K562 (cell line): Measurements from ENCODE around the gene C1QTNF9B. TPM values are rescaled to one million over a fixed set of nuclear protein-coding genes. Genes with fewer than 3 reads are reported as not detected.

Experiments
- ATAC-seq: fragments of 200-7000 bp; cut with Tn5 transposase; 3 replicates; pipeline ENCODE4 v1.9.1; 2020; ENCODE audit warnings: moderate library complexity
- BruUV-seq: library from RNA; stranded (reverse); fragments of 400-500 nt; replicated peaks from 2 replicates; lab custom pipeline; 2021; lab: Mats Ljungman, UMichigan
- CTCF ChIA-PET: fragments of 300-600 bp; formaldehyde crosslinking; extraction: SDS; loops from one replicate; lab custom pipeline; 2021; ENCODE audit warnings: low intra/inter-chr PET ratio; lab: Yijun Ruan, JAX
- POLR2A ChIA-PET: fragments of 300-600, 350-650 bp; sonication (Branson Sonifier 250); formaldehyde crosslinking; extraction: SDS; loops from one replicate; lab custom pipeline; 2021; ENCODE audit warnings: antibody characterized with exemption, inconsistent platforms; lab: Yijun Ruan, JAX
- DNase-seq, 4 experiments: peaks; one replicate each; pipeline versions ENCODE4 v3.0.0 to v3.0.0-alpha.2; 2011 to 2018; ENCODE audit warnings: low spot score in 3 of 4, mixed read lengths in 3 of 4; ENCODE audit errors: extremely low read depth in 1 of 4
- FAIRE-seq: peaks from 2 replicates; lab custom pipeline; 2011; peaks lifted over from hg19 to GRCh38; lab: Jason Lieb, UNC
- H2AFZ ChIP-seq: 2 replicates; pipeline ENCODE4 v1.6.0; 2011; ENCODE audit warnings: low read depth, low read length, control low read depth, inconsistent platforms
- H3K27ac ChIP-seq: fragments of 200-600 bp; 3 replicates; pipeline ENCODE4 v1.8.0; 2011; ENCODE audit warnings: low read depth, mild to moderate bottlenecking, control low read depth, inconsistent platforms, low read length, moderate library complexity, mixed read lengths; ENCODE audit errors: extremely low read depth
- H3K27me3 ChIP-seq, 2 experiments: fragments of 300-600 bp in 1 of 2; 2 replicates in 1 of 2; 3 replicates in 1 of 2; pipeline versions ENCODE4 v1.6.0 to v1.8.0; 2011; ENCODE audit warnings: inconsistent platforms in 2 of 2, low read length in 2 of 2, mild to moderate bottlenecking in 1 of 2, mixed read lengths in 1 of 2, moderate library complexity in 1 of 2; ENCODE audit not compliant: control insufficient read depth in 2 of 2, insufficient read depth in 2 of 2
- H3K36me3 ChIP-seq: fragments of 300-600 bp; 3 replicates; pipeline ENCODE4 v1.8.0; 2011; ENCODE audit warnings: mild to moderate bottlenecking, low read length, inconsistent platforms; ENCODE audit not compliant: control insufficient read depth, insufficient read depth
- H3K4me1 ChIP-seq, 2 experiments: fragments of 200-600 bp in 1 of 2; replicated peaks in 1 of 2; 2 replicates in 1 of 2; 3 replicates in 1 of 2; pipeline versions ENCODE4 v1.5.1 to v1.8.0; 2011; ENCODE audit warnings: inconsistent platforms in 2 of 2, low read length in 2 of 2, mild to moderate bottlenecking in 1 of 2, mixed read lengths in 1 of 2, moderate library complexity in 1 of 2; ENCODE audit not compliant: control insufficient read depth in 2 of 2, insufficient read depth in 2 of 2
- H3K4me2 ChIP-seq: 2 replicates; pipeline ENCODE4 v1.6.1; 2011; ENCODE audit warnings: low read length, control low read depth, inconsistent platforms, mixed read lengths; ENCODE audit not compliant: insufficient read depth
- H3K4me3 ChIP-seq: fragments of 200-600 bp; sonication (generic), shearing (Covaris generic); 2 replicates; pipeline ENCODE4 v1.5.1; 2016; ENCODE audit warnings: control low read depth, inconsistent platforms
- H3K79me2 ChIP-seq: fragments of 200-600 bp; 3 replicates; pipeline ENCODE4 v1.8.0; 2011; ENCODE audit warnings: low read length, inconsistent platforms; ENCODE audit not compliant: control insufficient read depth, insufficient read depth
- H3K9ac ChIP-seq, 2 experiments: 2 replicates each; pipeline versions ENCODE4 v1.6.0 to v1.6.1; 2011; ENCODE audit warnings: low read depth in 2 of 2, low read length in 2 of 2, control low read depth in 1 of 2, inconsistent platforms in 1 of 2, mild to moderate bottlenecking in 1 of 2, mixed read lengths in 1 of 2; ENCODE audit not compliant: insufficient read depth in 1 of 2
- H3K9me1 ChIP-seq: one replicate; pipeline ENCODE4 v1.6.0; 2011; ENCODE audit warnings: inconsistent platforms, mild to moderate bottlenecking, low read length, moderate library complexity; ENCODE audit not compliant: control insufficient read depth, insufficient read depth
- H3K9me3 ChIP-seq: replicated peaks from 2 replicates; pipeline ENCODE4 v1.5.1; 2011; ENCODE audit warnings: low read depth, low read length, inconsistent platforms; ENCODE audit not compliant: control insufficient read depth, insufficient read depth
- H4K20me1 ChIP-seq: replicated peaks from 2 replicates; pipeline ENCODE4 v1.6.1; 2011; ENCODE audit warnings: low read length, inconsistent platforms, mixed read lengths; ENCODE audit not compliant: control insufficient read depth, insufficient read depth
- BRD9 ChIP-seq: fragments of 450-650 bp; IDR thresholded peaks from 2 replicates; pipeline ENCODE4 v1.6.1; 2018; ENCODE audit warnings: low read depth; ENCODE audit not compliant: partially characterized antibody
- CCNT2 ChIP-seq: IDR thresholded peaks from 2 replicates; pipeline ENCODE4 v1.6.1; 2011; ENCODE audit warnings: borderline replicate concordance, low read depth, mild to moderate bottlenecking, moderate library complexity, mixed read lengths, low read length; ENCODE audit not compliant: insufficient read length; ENCODE audit errors: extremely low read depth
- EGR1 ChIP-seq: fragments of 450-650 bp; conservative IDR thresholded peaks from 2 replicates; pipeline ENCODE4 v1.6.1; 2017; ENCODE audit warnings: mild to moderate bottlenecking
- EZH2 ChIP-seq: IDR thresholded peaks from 2 replicates; pipeline ENCODE4 v1.6.1; 2012; ENCODE audit warnings: low read depth, mild to moderate bottlenecking, inconsistent platforms, low read length, borderline replicate concordance
- FOXJ2 ChIP-seq: fragments of 200-800 bp; sonication (Bioruptor generic); IDR thresholded peaks from 2 replicates; pipeline ENCODE4 v1.6.1; 2016; ENCODE audit warnings: missing genetic modification characterization, missing compliant biosample characterization
- KLF16 ChIP-seq: IDR thresholded peaks from 2 replicates; pipeline ENCODE4 v1.6.1; 2016; ENCODE audit warnings: antibody characterized with exemption
- L3MBTL2 ChIP-seq: fragments of 450-650 bp; IDR thresholded peaks from 2 replicates; pipeline ENCODE4 v1.6.1; 2016; ENCODE audit warnings: mild to moderate bottlenecking, moderate library complexity
- MGA ChIP-seq: fragments of 450-650 bp; IDR thresholded peaks from 2 replicates; pipeline ENCODE4 v1.6.1; 2016; ENCODE audit warnings: mild to moderate bottlenecking, moderate library complexity
- NFATC3 ChIP-seq: fragments of 450-650 bp; IDR thresholded peaks from 2 replicates; pipeline ENCODE4 v1.6.1; 2017; ENCODE audit warnings: mild to moderate bottlenecking
- PRPF4 ChIP-seq: fragments of 200-400 bp; formaldehyde crosslinking; IDR thresholded peaks from one replicate; pipeline ENCODE4 v1.6.1; 2017; ENCODE audit warnings: low read length, low read depth, mild to moderate bottlenecking; ENCODE audit not compliant: insufficient read depth, poor library complexity, severe bottlenecking
- SETDB1 ChIP-seq: IDR thresholded peaks from one replicate; pipeline ENCODE4 v1.6.1; 2012; ENCODE audit warnings: low read length, control low read depth, inconsistent platforms
- TCFL5 ChIP-seq: fragments of 250-450 bp; sonication (Bioruptor Pico); conservative IDR thresholded peaks from 2 replicates; pipeline ENCODE4 v1.6.1; 2021; ENCODE audit warnings: mild to moderate bottlenecking, moderate library complexity, matching md5 sums
- ZC3H8 ChIP-seq: fragments of 450-650 bp; IDR thresholded peaks from 2 replicates; pipeline ENCODE4 v1.6.1; 2017
- WGBS: fragments of 100-300 bp; shearing (Covaris generic); methylation state at CpG from one replicate; pipeline ENCODE4 v1.1.6; 2016; ENCODE audit warnings: low coverage, mixed read lengths; ENCODE audit not compliant: insufficient coverage; ENCODE audit errors: missing lambda C conversion rate; 5-methylcytosine and 5-hydroxymethylcytosine counted together
- in situ Hi-C: fragments of 300-500 bp; cut with MboI; formaldehyde crosslinking; loops from 4 replicates; pipeline ENCODE4 v1.15.0; 2018; ENCODE audit warnings: inconsistent platforms, mixed read lengths
- intact Hi-C: fragments of 100-400 bp; cut with micrococcal nuclease; formaldehyde crosslinking; loops from 2 replicates; pipeline ENCODE4 v1.14.2; 2022
- polyA plus RNA-seq, 8 experiments: library from polyadenylated mRNA; depleted of rRNA in 4 of 8; stranded (reverse) in 5 of 8; unstranded in 3 of 8; fragments of >200 nt; fragmentation: Nextera tagmentation in 2 of 8; fragmentation: Illumina TruSeq in 1 of 8; extraction: Ambion mirVana in 2 of 8; extraction: Trizol in 1 of 8; gene quantifications; 2 replicates each; pipeline versions ENCODE4 v1.2.1 to v1.2.3, GENCODE V29; 2011 to 2014; ENCODE audit warnings: inconsistent platforms in 1 of 8, missing spikeins in 1 of 8
- total RNA-seq, 7 experiments: library from RNA; depleted of rRNA in 6 of 7; stranded (reverse); fragments of >200 nt in 6 of 7; fragmentation: Illumina TruSeq in 2 of 7; extraction: Trizol in 2 of 7; gene quantifications; 2 replicates each; pipeline versions ENCODE4 v1.2.1 to v1.2.3, GENCODE V29; 2011 to 2021; ENCODE audit warnings: low replicate concordance in 1 of 7

Gene C1QTNF9B
- total and polyA plus RNA-seq, 9 of the 15 experiments (the other 6 are each of a cell fraction or from before 2014, with no cell fraction given) = 0.14 to 0.94 (median 0.35) TPM; not detected in 3

GRCh38 chr13:23850134-23850533 lies 47.2 kb downstream of the C1QTNF9B start (continued):
- no peak for TF ChIP-seq TCFL5 (CRISPR knock-in tag)
- no peak for TF ChIP-seq ZC3H8
- no peak for TF ChIP-seq FOXJ2
- no peak for TF ChIP-seq EZH2
- no peak for TF ChIP-seq EGR1
- TF ChIP-seq SETDB1 = no peak
- no peak for TF ChIP-seq BRD9
- no peak for TF ChIP-seq L3MBTL2

GRCh38 chr13:23849670-23850069 lies 47.6 kb downstream of the C1QTNF9B start:
- no peak for DNase-seq
- H3K36me3 ChIP-seq = no peaks in the 10 kb centered on the region
- H3K27me3 ChIP-seq = no peaks in the 10 kb centered on the region
- H3K9me3 ChIP-seq = no peaks in the 10 kb centered on the region
- no peak overlapping the region for H3K4me3 ChIP-seq
- no peaks in the 10 kb centered on the region for H4K20me1 ChIP-seq
- FAIRE-seq = no peak
- H2AFZ ChIP-seq = no peak overlapping the region
- ChIA-PET POLR2A (interaction anchor here (1.1 kb wide), 1 partner anchor 10 kb away, joined by 4 read pairs; no protein-coding TSS in a partner anchor), CTCF (no interaction called here)
- intact Hi-C loops (no loop called here), in situ Hi-C loops (no loop called here)
- peaks cover 0 to 13% of the 10 kb centered on the region in 2 experiments; a peak in 2 of 5 replicates for H3K4me1 ChIP-seq
- H3K9ac ChIP-seq = no peak overlapping the region
- H3K79me2 ChIP-seq = no peaks in the 10 kb centered on the region
- H3K9me1 ChIP-seq = no peaks in the 10 kb centered on the region
- no peak overlapping the region for H3K4me2 ChIP-seq
- ATAC-seq = no peak
- H3K27ac ChIP-seq = no peak overlapping the region
- WGBS = 86% methylated on average over 2 of the region's 2 CpGs
- BruUV-seq = no TSS peak
- TF ChIP-seq PRPF4 (no peak), MGA (no peak), NFATC3 (no peak), KLF16 (no peak), CCNT2 (no peak)
